Measurements from ENCODE around the gene GDF2.

GDF2 gene

GRCh38 chr10:47351899-47352815, 29.9 kb downstream of the GDF2 start:
- no peak for DNase-seq (ENCODE audit: low spot score)

GRCh38 chr10:47353351-47353750, 31.1 kb downstream of the GDF2 start:
- no peak for DNase-seq (ENCODE audit: low spot score)

- no peak for DNase-seq (ENCODE audit: low spot score)
Observed at GRCh38 chr10:47354165-47354564, 31.9 kb downstream of the GDF2 start.

GRCh38 chr10:47354900-47355299, 32.6 kb downstream of the GDF2 start:
- DNase-seq (ENCODE audit: low spot score), result no peak

- no peak for DNase-seq (ENCODE audit: low spot score)
Observed at GRCh38 chr10:47356708-47357107, 34.5 kb downstream of the GDF2 start.

GRCh38 chr10:47357131-47357582, 34.9 kb downstream of the GDF2 start:
- DNase-seq (ENCODE audit: low spot score), result no peak

- no peak for DNase-seq (ENCODE audit: low spot score)
Observed at GRCh38 chr10:47357911-47358310, 35.7 kb downstream of the GDF2 start.

GRCh38 chr10:47358457-47358856, 36.2 kb downstream of the GDF2 start:
- DNase-seq (ENCODE audit: low spot score), result no peak

GRCh38 chr10:47359101-47359500, 36.8 kb downstream of the GDF2 start:
- DNase-seq (ENCODE audit: low spot score), result no peak

GRCh38 chr10:47359626-47360418, 37.6 kb downstream of the GDF2 start:
- no peak for DNase-seq (ENCODE audit: low spot score)

- no peak for DNase-seq (ENCODE audit: low spot score)
Observed at GRCh38 chr10:47360419-47361040, 38.3 kb downstream of the GDF2 start.

- peak; percentile 23 for DNase-seq (ENCODE audit: low spot score)
Observed at GRCh38 chr10:47361293-47361692, 39.0 kb downstream of the GDF2 start.

- no peak for DNase-seq (ENCODE audit: low spot score)
Observed at GRCh38 chr10:47362199-47362598, 39.9 kb downstream of the GDF2 start.

GRCh38 chr10:47363781-47364180, 41.5 kb downstream of the GDF2 start:
- no peak for DNase-seq (ENCODE audit: low spot score)

- no peak for DNase-seq (ENCODE audit: low spot score)
Observed at GRCh38 chr10:47364366-47364765, 42.1 kb downstream of the GDF2 start.

GRCh38 chr10:47364911-47365310, 42.7 kb downstream of the GDF2 start:
- no peak for DNase-seq (ENCODE audit: low spot score)

GRCh38 chr10:47365431-47366180, 43.4 kb downstream of the GDF2 start:
- no peak for DNase-seq (ENCODE audit: low spot score)

- no peak for DNase-seq (ENCODE audit: low spot score)
Observed at GRCh38 chr10:47366181-47366631, 44.0 kb downstream of the GDF2 start.

GRCh38 chr10:47366731-47367460, 44.6 kb downstream of the GDF2 start:
- no peak for DNase-seq (ENCODE audit: low spot score)

GRCh38 chr10:47367646-47368045, 45.4 kb downstream of the GDF2 start:
- no peak for DNase-seq (ENCODE audit: low spot score)
